GM19099 (cell line): ENCODE data around the gene PRKG2.

Source experiments
- POLR2A ChIP-seq: IDR thresholded peaks from 3 replicates; pipeline ENCODE4 v1.6.1; 2011; ENCODE audit warnings: low read depth; ENCODE audit not compliant: insufficient read length; ENCODE audit errors: extremely low read depth

Gene PRKG2, protein sequence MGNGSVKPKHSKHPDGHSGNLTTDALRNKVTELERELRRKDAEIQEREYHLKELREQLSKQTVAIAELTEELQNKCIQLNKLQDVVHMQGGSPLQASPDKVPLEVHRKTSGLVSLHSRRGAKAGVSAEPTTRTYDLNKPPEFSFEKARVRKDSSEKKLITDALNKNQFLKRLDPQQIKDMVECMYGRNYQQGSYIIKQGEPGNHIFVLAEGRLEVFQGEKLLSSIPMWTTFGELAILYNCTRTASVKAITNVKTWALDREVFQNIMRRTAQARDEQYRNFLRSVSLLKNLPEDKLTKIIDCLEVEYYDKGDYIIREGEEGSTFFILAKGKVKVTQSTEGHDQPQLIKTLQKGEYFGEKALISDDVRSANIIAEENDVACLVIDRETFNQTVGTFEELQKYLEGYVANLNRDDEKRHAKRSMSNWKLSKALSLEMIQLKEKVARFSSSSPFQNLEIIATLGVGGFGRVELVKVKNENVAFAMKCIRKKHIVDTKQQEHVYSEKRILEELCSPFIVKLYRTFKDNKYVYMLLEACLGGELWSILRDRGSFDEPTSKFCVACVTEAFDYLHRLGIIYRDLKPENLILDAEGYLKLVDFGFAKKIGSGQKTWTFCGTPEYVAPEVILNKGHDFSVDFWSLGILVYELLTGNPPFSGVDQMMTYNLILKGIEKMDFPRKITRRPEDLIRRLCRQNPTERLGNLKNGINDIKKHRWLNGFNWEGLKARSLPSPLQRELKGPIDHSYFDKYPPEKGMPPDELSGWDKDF

DNA sequence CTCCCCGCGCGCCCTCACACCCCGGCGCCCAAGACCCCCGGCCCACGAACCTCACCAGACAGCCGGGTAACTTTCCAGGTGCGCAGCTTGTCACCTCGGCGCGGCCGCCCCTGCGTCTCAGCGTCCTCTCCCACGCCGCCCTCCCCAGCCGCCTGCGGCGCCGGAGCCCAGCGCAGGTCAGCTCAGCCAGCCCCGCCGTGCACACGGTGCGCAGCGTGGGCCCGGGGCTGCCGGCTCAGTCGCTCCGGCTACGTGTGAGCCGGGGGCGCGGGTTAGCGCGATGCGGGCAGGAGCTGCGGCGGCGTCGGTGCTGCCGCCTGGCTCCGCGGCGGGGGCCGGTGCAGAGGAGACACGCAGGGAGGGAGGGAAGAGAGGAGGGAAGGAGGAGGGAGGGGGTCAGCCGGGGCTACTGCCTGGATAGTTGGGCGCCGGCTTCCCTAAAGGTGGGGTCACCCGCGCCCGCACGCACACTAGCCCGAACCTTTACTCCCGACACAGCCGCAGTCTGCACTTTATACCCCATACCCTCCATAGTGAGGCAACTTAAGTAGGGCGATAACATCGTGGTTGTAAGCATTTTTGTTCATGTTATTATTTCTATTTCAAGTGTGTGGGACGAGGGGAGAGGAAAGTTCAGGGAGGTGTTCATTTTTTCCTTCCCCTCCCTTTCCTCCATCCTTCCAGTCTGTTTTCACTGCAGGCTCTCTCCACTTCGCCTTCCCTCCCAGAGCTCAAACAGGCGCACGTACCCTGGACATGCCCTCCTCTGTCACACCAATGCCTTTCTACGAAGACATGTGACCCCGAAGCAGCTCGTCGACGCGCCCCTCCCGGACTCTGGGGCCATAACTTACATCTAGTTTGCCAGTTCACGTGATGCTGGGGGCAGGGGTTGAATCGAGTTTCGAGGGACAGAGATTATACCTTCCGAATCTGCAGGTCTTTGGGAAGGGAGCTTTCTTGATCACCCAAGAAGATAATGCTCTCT lies at the start of gene PRKG2:
Gene PRKG2 (minus strand): TSS at position 342 of the 988 bp plus-strand sequence. CDS start 10,175 bp downstream, outside the sequence.
- no peak for TF ChIP-seq POLR2A

DNA sequence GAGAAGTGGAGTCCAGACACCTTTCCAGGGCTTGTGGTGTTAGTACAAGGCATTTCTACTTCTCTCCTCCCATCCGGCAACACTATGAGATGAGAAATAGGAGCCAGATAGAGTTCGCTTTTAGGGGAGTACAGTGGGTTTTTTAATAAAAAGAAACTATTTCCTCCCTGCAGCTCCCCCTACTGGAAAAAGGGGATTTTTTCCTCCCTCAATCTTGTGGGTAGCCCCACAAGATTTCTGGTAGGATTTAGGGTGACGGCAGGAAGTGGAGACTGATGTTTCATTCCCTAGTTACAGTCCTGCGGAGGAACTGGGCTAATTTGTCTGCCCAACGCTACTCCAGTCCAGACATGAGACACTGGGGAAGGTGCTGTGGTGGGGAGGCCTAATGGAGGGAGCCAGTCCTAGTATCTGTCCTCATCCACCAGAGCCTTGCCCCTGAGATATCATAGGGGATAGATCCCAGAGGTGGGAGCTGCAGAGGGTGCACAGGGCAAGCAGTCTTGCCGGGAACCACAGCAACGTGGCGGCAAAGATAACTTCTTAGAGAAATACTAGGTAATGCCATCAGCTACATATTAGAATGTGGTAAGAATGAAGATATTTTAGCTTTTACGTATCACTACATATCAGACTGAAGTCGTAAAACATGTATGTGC lies 45.5 kb upstream of the PRKG2 start:
- TF ChIP-seq POLR2A, result no peak

DNA sequence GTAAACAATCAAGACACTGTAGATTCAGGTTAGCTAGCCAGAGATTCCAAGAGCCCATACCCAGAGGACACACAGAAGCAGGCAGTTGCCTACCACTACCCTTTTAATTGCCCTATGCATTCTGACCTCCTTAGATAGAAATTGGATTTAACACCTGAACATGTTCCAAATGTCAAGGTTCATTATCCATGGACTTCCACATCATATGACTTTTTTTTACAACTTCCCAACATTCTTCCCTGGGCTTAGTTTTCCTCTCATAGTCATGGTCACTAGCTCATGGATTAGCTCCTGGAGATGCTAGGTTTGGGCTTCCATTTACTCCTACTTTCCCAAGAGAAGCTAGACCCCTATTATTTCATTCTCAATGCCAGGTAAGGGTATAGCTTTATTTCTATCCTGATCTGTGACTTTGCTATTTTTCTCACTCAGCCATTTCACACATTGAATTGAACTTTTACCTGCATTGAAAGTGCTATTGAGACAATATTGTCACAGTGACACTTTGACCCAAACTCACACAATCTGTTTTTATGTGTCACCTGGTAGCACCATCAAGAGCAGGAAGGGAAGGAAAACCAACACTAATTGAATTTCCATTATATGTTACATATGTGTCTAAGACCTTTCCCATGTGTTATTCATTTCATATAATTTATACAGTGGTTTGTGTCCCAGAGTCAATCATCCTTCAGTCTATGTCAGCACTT lies 44.0 kb upstream of the PRKG2 start:
- TF ChIP-seq POLR2A, result no peak

DNA sequence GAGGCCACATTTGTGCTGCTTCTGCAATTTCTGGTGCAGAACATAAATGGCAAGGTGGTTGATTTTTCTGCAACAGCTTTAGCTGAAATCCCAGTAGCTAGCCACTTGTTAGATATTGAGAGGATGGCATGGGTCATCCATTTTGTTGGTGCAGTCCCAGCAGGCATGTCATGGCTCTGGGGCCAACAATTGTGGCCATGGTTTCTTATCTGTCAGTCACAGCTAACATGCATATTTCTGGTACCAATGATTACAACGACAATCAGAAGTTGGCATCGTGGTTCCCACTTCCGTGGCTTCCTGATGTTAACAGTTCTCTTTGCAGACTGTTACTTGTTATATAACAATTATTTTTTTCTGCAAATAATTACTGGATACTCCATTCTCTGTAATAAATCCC lies 42.8 kb upstream of the PRKG2 start:
- TF ChIP-seq POLR2A, result no peak

DNA sequence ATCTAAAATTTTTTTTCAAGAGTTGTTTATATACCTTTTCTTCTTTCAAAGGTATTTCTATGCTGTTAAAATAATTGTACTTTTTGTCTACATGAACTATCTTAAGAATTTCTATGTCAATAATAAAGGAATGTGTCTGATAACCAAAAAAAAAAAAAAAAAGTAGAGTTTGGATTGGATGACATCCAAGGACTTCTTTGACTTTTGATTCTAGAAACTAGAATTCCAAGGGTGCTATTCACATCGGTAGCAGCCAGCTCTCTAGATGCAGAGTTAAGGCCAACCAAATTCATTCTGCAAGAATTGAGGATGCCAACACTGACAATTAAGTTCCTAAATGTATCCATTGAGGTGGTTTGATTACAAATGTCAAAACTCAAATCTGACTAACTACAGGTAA lies 42.0 kb upstream of the PRKG2 start:
- no peak for TF ChIP-seq POLR2A

- TF ChIP-seq POLR2A, result no peak
These were observed 41.3 kb upstream of the PRKG2 start for GRCh38 chr4:81256059-81256970.

DNA sequence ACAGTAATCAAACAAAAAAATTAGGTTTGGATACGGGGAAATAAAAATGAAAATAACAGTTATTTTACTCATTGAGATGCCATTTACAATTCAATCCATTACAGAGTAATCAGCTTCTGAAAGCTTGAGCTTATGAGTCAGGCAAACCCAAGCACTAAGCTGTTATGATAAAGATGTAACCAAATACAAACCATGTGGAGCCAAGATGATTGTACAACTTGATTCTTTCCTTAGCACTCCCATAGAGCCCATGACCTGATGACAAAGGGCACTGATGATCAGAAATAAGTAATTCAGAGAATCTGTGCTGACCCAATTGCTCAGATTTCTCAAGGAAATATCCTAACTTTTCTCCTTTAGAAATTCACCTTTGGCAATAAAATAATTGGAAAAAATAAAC lies 40.5 kb upstream of the PRKG2 start:
- TF ChIP-seq POLR2A, result no peak

DNA sequence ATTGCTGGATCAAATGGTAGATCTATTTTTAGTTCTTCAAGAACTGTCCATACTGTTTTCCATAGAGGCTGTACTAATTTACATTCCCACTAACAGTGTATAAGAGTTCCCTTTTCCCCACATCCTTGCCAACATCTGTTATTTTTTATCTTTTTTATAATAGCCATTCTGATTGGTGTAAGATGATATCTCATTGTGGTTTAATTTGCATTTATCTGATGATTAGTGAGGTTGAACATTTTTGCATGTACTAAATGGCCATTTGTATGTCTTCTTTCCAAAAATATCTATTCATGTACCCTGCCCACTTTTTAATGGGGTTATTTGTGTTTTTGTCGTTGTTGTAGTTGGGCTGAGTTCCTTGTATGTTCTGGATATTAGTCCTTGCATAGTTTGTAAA lies 35.4 kb upstream of the PRKG2 start:
- TF ChIP-seq POLR2A, result no peak

- no peak for TF ChIP-seq POLR2A
These were observed 30.4 kb upstream of the PRKG2 start for GRCh38 chr4:81245218-81246009.

- no peak for TF ChIP-seq POLR2A
These were observed 22.8 kb upstream of the PRKG2 start for GRCh38 chr4:81237791-81238190.

DNA sequence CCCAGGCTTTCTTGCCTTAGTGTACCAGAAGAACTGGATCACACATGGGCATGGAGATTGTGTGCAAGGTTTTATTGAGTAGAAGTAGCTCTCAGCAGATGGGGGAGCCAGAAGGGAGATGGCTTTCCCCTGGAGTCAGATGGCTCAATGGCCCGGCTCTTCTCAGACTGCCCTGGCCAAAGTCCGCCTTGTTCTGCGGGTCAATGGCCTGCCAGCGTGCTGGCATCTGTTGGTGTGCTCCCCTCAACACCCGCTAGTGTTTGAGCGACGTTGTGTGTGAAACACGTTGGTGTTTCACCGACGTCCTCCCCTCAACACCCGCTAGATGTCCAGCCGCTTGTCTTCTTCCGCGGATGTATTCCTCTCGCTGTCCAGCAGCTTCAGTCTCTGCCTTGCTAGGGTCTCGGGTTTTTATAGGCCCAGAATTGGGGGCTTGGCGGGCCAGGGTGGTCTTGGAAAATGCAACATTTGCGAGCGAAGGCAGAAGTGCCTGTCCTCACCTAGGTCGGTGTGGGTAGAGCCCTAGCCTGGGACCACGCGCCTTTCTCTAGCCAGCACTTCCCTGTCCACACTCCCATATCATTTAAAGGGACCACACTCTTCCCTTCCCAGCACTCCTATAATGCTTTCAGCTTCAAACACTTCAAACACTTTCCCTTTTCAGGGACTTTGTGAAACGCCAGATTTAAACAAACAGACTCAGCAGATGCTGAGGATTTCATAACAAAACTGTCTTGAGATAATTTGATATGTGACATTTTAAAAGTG lies 21.1 kb upstream of the PRKG2 start:
- no peak for TF ChIP-seq POLR2A
